ENCODE measurements around the gene OPN1SW.

Gene OPN1SW

DNA sequence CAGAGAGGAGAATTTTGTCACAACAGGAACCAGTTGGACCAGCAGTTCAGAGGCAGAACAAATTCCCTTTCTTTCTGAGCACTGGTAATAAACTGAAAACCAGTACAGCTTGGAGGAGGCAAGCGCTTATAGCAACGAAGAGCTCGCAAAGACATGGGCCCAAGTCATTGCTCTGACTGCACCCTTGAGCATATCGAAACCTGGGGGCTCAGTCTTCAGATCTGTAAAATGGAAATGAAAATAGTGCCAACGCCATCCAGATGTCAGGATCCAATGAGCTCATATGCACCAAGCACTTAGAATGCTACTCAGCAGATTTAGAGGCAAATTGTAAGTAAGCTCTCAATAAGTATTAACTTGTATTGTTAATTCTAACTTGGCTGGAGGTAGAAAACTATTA is 50.9 kb downstream of the OPN1SW start:
- peaks cover 4% of the 10 kb centered on the region for H3K4me1 ChIP-seq (ENCODE audit: low read depth, poor library complexity, severe bottlenecking)
- no peaks in the 10 kb centered on the region for H3K79me2 ChIP-seq (ENCODE audit: insufficient read depth, low read depth)
- H3K27me3 ChIP-seq (ENCODE audit: insufficient read depth, low read depth) = no peaks in the 10 kb centered on the region
- TF ChIP-seq CTCF (conservative IDR thresholded peaks at IDR 0.05; ENCODE audit: low read depth, low read length) = no peak
- H3K4me2 ChIP-seq = no peak overlapping the region
- no peak overlapping the region for H3K27ac ChIP-seq
- H3K4me3 ChIP-seq (IDR thresholded peaks at IDR 0.05; ENCODE audit: insufficient read depth, low read depth, low read length) = no peak overlapping the region
- no peak overlapping the region for H2AFZ ChIP-seq (ENCODE audit: low read depth)
- no peaks in the 10 kb centered on the region for H3K36me3 ChIP-seq (ENCODE audit: insufficient read depth)
- H4K20me1 ChIP-seq (ENCODE audit: insufficient read depth) = no peaks in the 10 kb centered on the region
- H3K9ac ChIP-seq = no peak overlapping the region
